ENCODE data around the gene KIZ.

KIZ gene

DNA sequence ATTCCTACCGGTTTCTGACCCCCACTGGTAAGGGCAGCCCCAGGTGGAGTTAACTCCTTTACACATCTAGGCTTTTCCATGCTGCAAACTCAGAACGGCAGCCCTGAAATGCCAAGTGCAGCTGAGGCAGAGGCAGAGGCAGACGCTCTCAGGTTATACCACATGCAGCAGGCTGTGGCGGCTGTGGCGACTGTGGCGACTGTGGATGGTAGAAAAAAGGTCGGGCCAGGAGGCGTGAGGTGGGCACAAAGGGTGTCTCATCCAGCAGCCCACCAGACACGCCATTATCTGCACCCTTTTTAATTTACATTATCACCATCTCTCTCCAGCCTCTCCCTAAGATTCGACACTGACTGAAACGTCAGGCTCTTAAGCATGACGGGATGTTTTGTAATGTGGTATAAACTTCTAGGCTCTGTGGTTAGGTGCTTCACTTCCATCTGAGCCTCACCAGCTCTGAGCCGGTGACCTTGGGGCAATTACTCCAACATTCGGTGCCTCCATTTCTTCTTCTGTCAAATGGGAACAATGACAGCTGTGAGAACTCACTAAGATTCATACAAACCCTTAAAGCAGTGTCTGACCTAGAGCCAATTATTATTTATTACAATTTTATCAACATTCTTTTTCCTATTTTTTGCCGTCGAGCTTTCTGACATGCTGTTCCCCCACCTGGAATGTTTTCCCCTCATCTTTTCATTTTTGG is 8.2 kb downstream of the KIZ start:
- no peak for DNase-seq
- intact Hi-C loops (cut with DNase I), result no loop called here

- intact Hi-C loops (cut with DNase I), result no loop called here
- DNase-seq, result no peak
These were observed 9.1 kb downstream of the KIZ start for GRCh38 chr20:21134883-21135493.

GRCh38 chr20:21136015-21136732 is 10.3 kb downstream of the KIZ start:
- intact Hi-C loops (cut with DNase I), result no loop called here

DNA sequence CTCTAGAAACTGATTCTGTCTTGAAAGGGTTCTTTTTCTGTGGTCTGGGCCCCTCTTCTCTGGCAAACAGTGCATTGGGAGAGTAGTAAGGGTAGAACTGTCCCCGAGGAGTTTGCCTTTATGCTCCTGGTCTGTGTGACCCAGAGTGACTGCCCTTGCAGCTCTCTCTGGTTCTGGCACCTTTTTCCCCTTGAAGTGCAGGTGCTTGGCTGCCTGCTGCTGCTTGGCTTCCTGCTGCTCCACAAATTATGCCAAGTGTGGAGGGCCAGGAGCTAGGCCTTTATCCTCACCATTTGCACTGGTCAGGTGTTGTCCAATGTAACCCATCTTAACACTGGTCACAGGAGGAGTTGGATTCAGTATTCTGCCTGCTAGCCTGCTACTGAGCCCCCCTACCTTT is 11.2 kb downstream of the KIZ start:
- intact Hi-C loops (cut with DNase I), result no loop called here
- DNase-seq, result no peak

More at GRCh38 chr20:21136015-21136732, 10.3 kb downstream of the KIZ start:
- no peak for DNase-seq

- DNase-seq, result no peak
- intact Hi-C loops (cut with DNase I), result no loop called here
These were observed 14.1 kb downstream of the KIZ start for GRCh38 chr20:21139881-21140566.

GRCh38 chr20:21141825-21142224 is 15.9 kb downstream of the KIZ start:
- DNase-seq, result no peak
- intact Hi-C loops (cut with DNase I), result no loop called here

- no peak for DNase-seq
- intact Hi-C loops (cut with DNase I), result no loop called here
These were observed 17.5 kb downstream of the KIZ start for GRCh38 chr20:21143194-21143890.

GRCh38 chr20:21145424-21145823 is 19.5 kb downstream of the KIZ start:
- no peak for DNase-seq
- intact Hi-C loops (cut with DNase I), result no loop called here

DNA sequence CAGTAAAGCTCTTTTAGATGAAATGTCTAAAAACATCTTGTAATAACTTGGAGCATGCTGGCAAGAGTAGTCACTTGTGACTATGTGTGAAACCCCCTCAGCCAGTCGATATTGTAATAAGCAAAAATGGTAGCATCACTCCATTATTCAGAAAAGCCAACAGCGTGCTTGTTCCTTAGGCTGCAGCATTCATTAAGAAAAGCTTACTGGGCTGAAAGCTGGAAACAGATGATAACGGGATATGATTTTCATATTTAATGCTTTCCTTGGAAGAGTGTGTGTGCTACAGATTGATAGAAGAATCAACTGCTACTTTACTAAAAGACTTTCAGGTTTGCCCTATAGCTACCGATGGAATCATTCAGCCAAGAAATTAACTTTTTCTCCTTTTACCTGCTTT is 20.3 kb downstream of the KIZ start:
- DNase-seq, result no peak
- intact Hi-C loops (cut with DNase I), result no loop called here

- intact Hi-C loops (cut with DNase I), result no loop called here
- no peak for DNase-seq
These were observed 21.7 kb downstream of the KIZ start for GRCh38 chr20:21147593-21147992.

GRCh38 chr20:21149344-21149743 is 23.5 kb downstream of the KIZ start:
- no peak for DNase-seq
- intact Hi-C loops (cut with DNase I), result no loop called here

DNA sequence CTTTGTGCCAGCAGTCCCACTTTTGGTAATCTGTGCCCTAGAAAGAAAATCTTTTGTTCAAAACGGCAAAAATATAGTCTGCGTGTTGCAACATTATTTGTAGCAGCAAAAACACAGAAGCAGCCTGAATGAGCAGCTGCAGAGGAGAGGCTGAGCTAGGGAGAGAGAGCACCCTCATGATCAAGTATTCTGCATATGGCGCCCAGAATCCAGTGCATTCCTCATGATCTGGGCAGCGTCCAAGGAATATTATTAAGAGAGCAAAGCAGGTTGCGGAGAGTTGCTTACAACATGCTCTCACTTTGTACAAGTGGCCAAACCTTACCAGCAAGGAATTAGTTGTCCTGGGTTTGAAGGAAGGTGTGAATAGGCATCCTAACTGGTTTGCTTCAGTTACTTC is 25.9 kb downstream of the KIZ start:
- DNase-seq, result no peak
- intact Hi-C loops (cut with DNase I), result no loop called here

- intact Hi-C loops (cut with DNase I), result no loop called here
- DNase-seq, result no peak
These were observed 28.8 kb downstream of the KIZ start for GRCh38 chr20:21154692-21155091.

DNA sequence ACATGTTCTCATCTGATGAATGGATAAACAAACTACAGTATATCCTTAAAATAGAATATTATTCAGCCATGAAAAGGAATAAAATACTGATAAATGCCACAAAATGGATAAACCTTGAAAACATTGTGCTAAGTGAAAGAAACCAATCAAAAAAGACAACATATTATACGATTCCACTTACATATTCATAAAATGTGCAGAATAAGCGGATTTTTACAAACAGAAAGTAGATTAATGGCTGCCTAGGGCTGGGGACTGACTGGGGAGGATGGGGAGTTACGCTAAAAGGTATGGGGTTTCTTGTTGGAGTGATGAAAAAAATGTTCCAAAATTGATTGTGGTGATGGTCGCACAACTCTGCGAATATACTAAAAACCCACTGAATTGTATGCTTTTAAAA is 29.4 kb downstream of the KIZ start:
- intact Hi-C loops (cut with DNase I), result no loop called here
- no peak for DNase-seq

DNA sequence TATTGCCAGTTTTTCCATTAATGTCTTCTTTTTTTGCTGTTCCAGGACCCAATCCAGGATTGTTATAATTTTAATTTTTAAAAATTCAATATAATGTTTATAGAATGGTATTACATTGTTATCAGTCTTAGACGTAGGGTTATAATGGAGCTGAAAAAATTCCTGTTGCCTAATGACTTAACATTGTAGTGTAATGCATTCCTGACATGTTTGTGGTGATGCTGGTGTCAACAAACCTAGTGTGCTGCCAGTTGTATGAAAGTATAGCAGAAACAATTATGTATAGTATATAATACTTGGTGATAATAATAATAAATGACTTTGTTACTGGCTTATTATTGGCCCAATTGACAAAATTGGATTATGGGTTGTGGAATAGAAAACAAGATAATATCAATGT is 30.4 kb downstream of the KIZ start:
- no peak for DNase-seq
- intact Hi-C loops (cut with DNase I), result no loop called here

DNA sequence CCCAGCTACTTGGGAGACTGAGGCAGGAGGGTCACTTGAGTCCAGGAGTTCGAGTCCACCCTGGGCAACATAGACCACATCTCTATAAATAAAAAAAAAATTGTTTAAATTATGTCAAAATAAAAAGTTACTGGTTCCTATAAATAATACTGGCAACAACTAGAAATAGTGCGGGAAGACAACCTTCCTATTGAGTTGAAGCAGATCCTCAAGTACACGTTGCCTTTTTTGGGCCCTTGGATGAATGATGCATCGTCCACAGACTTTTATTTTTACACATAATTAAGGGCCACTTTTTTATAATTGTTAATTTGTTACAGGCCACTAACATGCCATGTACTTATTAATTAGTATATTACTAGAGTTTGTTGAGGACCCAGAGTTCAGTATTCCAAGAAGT is 31.1 kb downstream of the KIZ start:
- intact Hi-C loops (cut with DNase I), result no loop called here
- DNase-seq, result no peak

- intact Hi-C loops (cut with DNase I), result no loop called here
- no peak for DNase-seq
These were observed 33.9 kb downstream of the KIZ start for GRCh38 chr20:21159658-21160380.

DNA sequence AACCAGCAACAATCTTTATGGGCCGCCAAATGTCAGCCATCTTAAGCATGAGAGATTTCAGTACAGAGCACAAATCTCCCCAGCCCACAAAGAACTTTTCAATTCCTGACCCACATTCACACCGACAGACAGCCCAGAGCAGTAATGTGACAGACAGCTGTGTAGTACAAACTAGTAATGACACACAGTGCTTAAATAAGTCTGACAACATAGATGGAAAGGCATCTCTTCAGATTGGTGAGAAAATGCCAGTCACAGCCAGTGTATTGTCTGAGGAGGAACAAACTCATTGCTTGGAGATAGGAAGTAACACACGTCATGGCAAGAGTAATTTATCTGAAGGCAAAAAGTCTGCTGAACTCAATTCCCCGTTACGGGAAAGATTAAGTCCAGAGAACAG is 36.0 kb downstream of the KIZ start:
- intact Hi-C loops (cut with DNase I), result no loop called here
- DNase-seq, result no peak

DNA sequence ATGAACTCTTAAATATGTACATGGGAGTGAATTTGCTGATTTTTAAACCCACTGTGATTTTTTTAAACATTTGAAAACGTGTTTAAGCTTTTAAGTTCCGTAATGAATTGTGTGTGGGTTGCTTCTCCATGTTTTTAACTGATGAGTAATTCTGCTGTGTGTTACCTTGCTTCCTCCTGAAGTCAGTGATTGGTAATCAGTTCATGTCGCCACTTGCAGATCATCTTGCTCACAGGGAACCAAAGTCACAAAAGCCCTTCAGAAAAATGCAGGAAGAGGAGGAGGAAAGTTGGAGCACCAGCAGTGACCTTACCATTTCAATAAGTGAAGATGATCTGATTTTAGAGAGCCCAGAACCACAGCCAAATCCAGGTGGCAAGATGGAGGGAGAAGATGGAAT is 36.7 kb downstream of the KIZ start:
- intact Hi-C loops (cut with DNase I), result no loop called here
- DNase-seq, result no peak

DNA sequence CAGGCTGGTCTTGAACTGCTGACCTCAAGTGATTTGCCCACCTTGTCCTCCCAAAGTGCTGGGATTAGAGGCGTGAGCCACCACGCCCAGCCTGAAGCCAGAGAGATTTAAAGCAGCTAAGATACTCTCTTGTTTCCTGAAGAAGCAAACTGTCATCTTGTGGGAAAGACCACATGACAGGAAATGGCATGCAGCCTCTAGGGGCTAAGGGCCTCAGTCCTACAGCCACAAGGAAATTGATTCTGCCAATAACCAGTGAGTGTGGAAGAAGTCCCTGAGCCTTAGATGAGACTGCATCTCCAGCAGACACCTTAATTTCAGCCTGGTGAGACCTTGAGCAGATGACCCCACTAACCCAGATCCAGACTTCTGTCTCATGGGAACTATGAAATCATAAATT is 40.9 kb downstream of the KIZ start:
- intact Hi-C loops (cut with DNase I), result no loop called here
- DNase-seq, result no peak
